GM23248 (cell line): ENCODE data around the gene HPRT1. TPM values are rescaled to one million over a fixed set of nuclear protein-coding genes. Genes with fewer than 3 reads are reported as not detected.
A peak's percentile ranks its signal among the peaks of the same experiment; 100 is the strongest.
"Not testable (repeated sequence)": the region's sequence is repeated elsewhere in the genome, so short reads cannot be mapped to it uniquely, and the experiment has no call there.

Experiments
- DNase-seq: peaks from one replicate; pipeline ENCODE4 v3.0.0-alpha.2; 2015
- H2AFZ ChIP-seq: fragments of 200-600 bp; sonication (generic); 2 replicates; pipeline ENCODE4 v1.6.1; 2016; ENCODE audit warnings: antibody characterized with exemption
- H3F3A ChIP-seq: fragments of 200-600 bp; sonication (generic); 2 replicates; pipeline ENCODE4 v1.6.1; 2016; ENCODE audit warnings: mild to moderate bottlenecking, antibody characterized with exemption, mixed run types; ENCODE audit not compliant: insufficient read depth
- H3K27ac ChIP-seq: fragments of 200-600 bp; sonication (generic); 2 replicates; pipeline ENCODE4 v1.5.1; 2016; ENCODE audit warnings: mild to moderate bottlenecking
- H3K27me3 ChIP-seq: fragments of 200-600 bp; sonication (generic); replicated peaks from 2 replicates; pipeline ENCODE4 v1.6.1; 2016; ENCODE audit warnings: mild to moderate bottlenecking; ENCODE audit not compliant: insufficient read depth
- H3K36me3 ChIP-seq: fragments of 200-600 bp; sonication (generic); 2 replicates; pipeline ENCODE4 v1.6.1; 2016; ENCODE audit warnings: low read depth, mild to moderate bottlenecking
- H3K4me1 ChIP-seq: fragments of 200-600 bp; sonication (generic); 2 replicates; pipeline ENCODE4 v1.6.1; 2016; ENCODE audit warnings: mild to moderate bottlenecking; ENCODE audit not compliant: insufficient read depth
- H3K4me2 ChIP-seq: fragments of 200-600 bp; sonication (generic); one replicate; pipeline ENCODE4 v1.6.1; 2016; ENCODE audit warnings: mild to moderate bottlenecking; ENCODE audit not compliant: unreplicated experiment
- H3K4me3 ChIP-seq: fragments of 200-600 bp; sonication (generic); 2 replicates; pipeline ENCODE4 v1.5.1; 2016; ENCODE audit warnings: mild to moderate bottlenecking
- H3K79me2 ChIP-seq: fragments of 200-600 bp; sonication (generic); 2 replicates; pipeline ENCODE4 v1.6.1; 2016; ENCODE audit warnings: mild to moderate bottlenecking; ENCODE audit not compliant: insufficient read depth
- H3K9ac ChIP-seq: fragments of 200-600 bp; sonication (generic); 2 replicates; pipeline ENCODE4 v1.6.1; 2016; ENCODE audit warnings: mild to moderate bottlenecking
- H3K9me2 ChIP-seq: fragments of 200-600 bp; sonication (generic); 2 replicates; pipeline ENCODE4 v1.6.1; 2016; ENCODE audit warnings: mixed run types, mild to moderate bottlenecking, moderate library complexity; ENCODE audit not compliant: insufficient read depth
- H3K9me3 ChIP-seq: fragments of 200-600 bp; sonication (generic); one replicate; pipeline ENCODE4 v1.6.1; 2017; ENCODE audit warnings: low read depth
- H4K20me1 ChIP-seq: fragments of 200-600 bp; sonication (generic); 2 replicates; pipeline ENCODE4 v1.6.0; 2016; ENCODE audit not compliant: insufficient read depth
- EZH2 ChIP-seq: fragments of 200-600 bp; sonication (generic); IDR thresholded peaks from 2 replicates; pipeline ENCODE4 v1.6.1; 2018; ENCODE audit warnings: antibody characterized with exemption, mild to moderate bottlenecking; ENCODE audit not compliant: insufficient read depth, poor library complexity, severe bottlenecking
- EZH2phosphoT487 ChIP-seq: fragments of 200-600 bp; sonication (generic); IDR thresholded peaks from 2 replicates; pipeline ENCODE4 v1.6.1; 2018; ENCODE audit warnings: antibody characterized with exemption, moderate library complexity, mild to moderate bottlenecking, low read depth; ENCODE audit not compliant: insufficient read depth
- WGBS, 2 experiments: methylation state at CpG; one replicate each; pipeline ENCODE4 v1.1.6; 2015 to 2017; ENCODE audit warnings: low lambda C conversion rate in 2 of 2, low coverage in 1 of 2; ENCODE audit errors: missing lambda C conversion rate in 2 of 2; 5-methylcytosine and 5-hydroxymethylcytosine counted together
- in situ Hi-C: fragments of 300-500 bp; cut with MboI; formaldehyde crosslinking; loops from 2 replicates; pipeline ENCODE4 v1.15.0; 2020
- polyA plus RNA-seq: library from polyadenylated mRNA; unstranded; fragments of >200 nt; fragmentation: Nextera tagmentation; extraction: Ambion mirVana; gene quantifications from 2 replicates; pipeline ENCODE4 v1.2.1, GENCODE V29; 2016
- total RNA-seq: library from RNA; depleted of rRNA; stranded (reverse); fragments of >200 nt; shearing (Covaris generic); gene quantifications from 2 replicates; pipeline ENCODE4 v1.2.3, GENCODE V29; 2014

The HPRT1 gene
- total and polyA plus RNA-seq, 2 experiments from 2014 or later = 12.0 to 63.2 TPM

DNA sequence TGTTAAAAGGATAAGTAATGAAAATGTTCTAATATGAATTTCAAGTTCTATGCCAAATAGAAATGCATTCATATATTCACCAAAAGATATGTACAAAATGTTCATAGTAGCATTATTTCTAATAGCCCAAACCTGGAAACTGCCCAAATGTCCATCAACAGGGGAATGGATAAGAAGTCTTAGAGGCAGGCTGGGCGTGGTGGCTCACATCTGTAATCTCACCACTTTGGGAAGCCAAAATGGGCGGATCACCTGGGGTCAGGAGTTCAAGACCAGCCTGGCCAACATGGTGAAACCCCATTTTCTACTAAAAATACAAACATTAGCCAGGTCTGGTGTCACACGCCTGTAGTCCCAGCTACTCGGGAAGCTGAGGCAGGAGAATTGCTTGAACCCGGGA, 2.3 kb upstream of the HPRT1 start:
- Histone ChIP-seq H3K27me3 (no peaks in the 10 kb centered on the region), H3K4me1 (0 out of 2 replicates have a peak, but pooled peaks cover 2% of the 10 kb centered on the region), H3K27ac (no peak overlapping the region), H3K4me3 (no peak overlapping the region), H3K36me3 (no peaks in the 10 kb centered on the region), H3K9me2 (no peaks in the 10 kb centered on the region), H3F3A (no peaks in the 10 kb centered on the region), H3K79me2 (peaks cover 24% of the 10 kb centered on the region), H3K9ac (no peak overlapping the region), H3K9me3 (no peaks in the 10 kb centered on the region), H4K20me1 (no peaks in the 10 kb centered on the region), H2AFZ (0 out of 2 replicates have a peak overlapping the region, but pooled peaks have one; percentile 41), H3K4me2 (no peak overlapping the region)
- no peak for TF ChIP-seq EZH2phosphoT487
- TF ChIP-seq EZH2 = no peak
- 43 to 46% methylated on average over 5 of the region's 5 CpGs for WGBS, 2 experiments
- no peak for DNase-seq
- in situ Hi-C loops = no loop called here

DNA sequence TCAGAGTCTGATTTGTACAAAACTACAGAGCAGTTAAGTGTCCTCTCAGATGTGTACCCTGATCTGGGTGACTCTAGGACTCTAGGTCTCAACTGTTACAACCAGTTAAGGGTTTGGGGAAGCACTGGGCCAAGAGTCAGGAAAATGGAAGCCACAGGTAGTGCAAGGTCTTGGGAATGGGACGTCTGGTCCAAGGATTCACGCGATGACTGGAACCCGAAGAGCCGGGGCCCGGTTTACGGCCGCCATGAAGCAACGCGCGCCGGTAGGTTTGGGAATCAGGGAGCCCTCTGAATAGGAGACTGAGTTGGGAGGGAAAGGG, 321 bp upstream of the HPRT1 start:
- no peaks in the 10 kb centered on the region for H3K27me3 ChIP-seq
- H3K9me3 ChIP-seq = no peaks in the 10 kb centered on the region
- 0 to 2% methylated on average over 12 of the region's 12 CpGs for WGBS, 2 experiments
- no peaks in the 10 kb centered on the region for H3K9me2 ChIP-seq
- peaks cover 43% of the 10 kb centered on the region for H3K79me2 ChIP-seq
- H4K20me1 ChIP-seq = no peaks in the 10 kb centered on the region
- H3K9ac ChIP-seq = peak overlapping the region; percentile 92
- H3K36me3 ChIP-seq = no peaks in the 10 kb centered on the region
- peak overlapping the region; percentile 97 for H2AFZ ChIP-seq
- in situ Hi-C loops = no loop called here
- TF ChIP-seq EZH2phosphoT487 = no peak
- no peak for TF ChIP-seq EZH2
- H3F3A ChIP-seq = no peaks in the 10 kb centered on the region
- no peak for DNase-seq
- H3K4me3 ChIP-seq = peak overlapping the region; percentile 87
- H3K4me1 ChIP-seq = 0 out of 2 replicates have a peak, but pooled peaks cover 2% of the 10 kb centered on the region
- peak overlapping the region; percentile 73 for H3K4me2 ChIP-seq
- H3K27ac ChIP-seq = peak overlapping the region; percentile 64

DNA sequence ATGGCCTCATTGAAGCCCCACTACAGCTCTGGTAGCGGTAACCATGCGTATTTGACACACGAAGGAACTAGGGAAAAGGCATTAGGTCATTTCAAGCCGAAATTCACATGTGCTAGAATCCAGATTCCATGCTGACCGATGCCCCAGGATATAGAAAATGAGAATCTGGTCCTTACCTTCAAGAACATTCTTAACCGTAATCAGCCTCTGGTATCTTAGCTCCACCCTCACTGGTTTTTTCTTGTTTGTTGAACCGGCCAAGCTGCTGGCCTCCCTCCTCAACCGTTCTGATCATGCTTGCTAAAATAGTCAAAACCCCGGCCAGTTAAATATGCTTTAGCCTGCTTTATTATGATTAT, 876 bp downstream of the HPRT1 start:
- Histone ChIP-seq H3K27me3 (no peaks in the 10 kb centered on the region), H3K4me3 (peak overlapping the region; percentile 87), H3K27ac (peak overlapping the region; percentile 64; the same call in 1 of the 2 replicates), H3K79me2 (peaks cover 55% of the 10 kb centered on the region), H3K9me3 (no peaks in the 10 kb centered on the region), H3K36me3 (no peaks in the 10 kb centered on the region), H4K20me1 (no peaks in the 10 kb centered on the region), H3F3A (no peaks in the 10 kb centered on the region), H3K4me2 (peak overlapping the region; percentile 78), H3K9me2 (no peaks in the 10 kb centered on the region), H3K9ac (peak overlapping the region; percentile 92), H3K4me1 (0 out of 2 replicates have a peak, but pooled peaks cover 2% of the 10 kb centered on the region), H2AFZ (peak overlapping the region; percentile 97)
- peak; percentile 42 for DNase-seq
- TF ChIP-seq EZH2 = no peak
- TF ChIP-seq EZH2phosphoT487 = no peak
- in situ Hi-C loops = no loop called here
- WGBS, 2 experiments = 14 to 15% methylated on average over 7 to 9 of the region's 9 CpGs

DNA sequence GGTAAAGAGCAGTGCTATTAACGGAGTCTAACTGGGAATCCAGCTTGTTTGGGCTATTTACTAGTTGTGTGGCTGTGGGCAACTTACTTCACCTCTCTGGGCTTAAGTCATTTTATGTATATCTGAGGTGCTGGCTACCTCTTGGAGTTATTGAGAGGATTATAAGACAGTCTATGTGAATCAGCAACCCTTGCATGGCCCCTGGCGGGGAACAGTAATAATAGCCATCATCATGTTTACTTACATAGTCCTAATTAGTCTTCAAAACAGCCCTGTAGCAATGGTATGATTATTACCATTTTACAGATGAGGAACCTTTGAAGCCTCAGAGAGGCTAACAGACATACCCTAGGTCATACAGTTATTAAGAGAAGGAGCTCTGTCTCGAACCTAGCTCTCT, 1.5 kb downstream of the HPRT1 start:
- Histone ChIP-seq H3K4me1 (0 out of 2 replicates have a peak, but pooled peaks cover 2% of the 10 kb centered on the region), H4K20me1 (no peaks in the 10 kb centered on the region), H3K79me2 (peaks cover 61% of the 10 kb centered on the region), H3K9me2 (no peaks in the 10 kb centered on the region), H3K4me3 (peak overlapping the region; percentile 87), H3K27me3 (no peaks in the 10 kb centered on the region), H3K9ac (peak overlapping the region; percentile 92; the same call in 1 of the 2 replicates), H3K27ac (no peak overlapping the region), H3K9me3 (no peaks in the 10 kb centered on the region), H3K4me2 (peak overlapping the region; percentile 78), H3F3A (no peaks in the 10 kb centered on the region), H2AFZ (no peak overlapping the region), H3K36me3 (no peaks in the 10 kb centered on the region)
- no peak for TF ChIP-seq EZH2phosphoT487
- DNase-seq = no peak
- 85 to 91% methylated on average over 3 of the region's 3 CpGs for WGBS, 2 experiments
- in situ Hi-C loops = no loop called here

DNA sequence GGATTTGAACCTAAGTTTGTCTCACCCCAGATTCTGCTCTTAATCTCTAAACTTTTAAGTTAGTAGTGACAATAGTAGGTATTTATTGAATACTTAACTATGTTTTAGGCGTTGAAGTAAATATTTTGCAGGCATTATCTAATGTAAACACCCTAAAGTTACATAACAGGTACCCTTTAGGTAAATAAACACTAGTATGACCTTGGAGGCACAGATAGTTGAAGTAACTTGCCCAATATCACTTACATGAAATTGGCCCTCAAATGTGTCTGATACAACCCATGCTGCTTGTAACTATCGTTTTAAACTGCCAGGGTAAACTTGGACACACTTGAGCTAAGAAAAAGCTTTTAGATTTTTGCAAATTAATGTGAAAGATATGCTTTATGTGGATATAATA, 3.0 kb downstream of the HPRT1 start:
- Histone ChIP-seq H3K4me3 (no peak overlapping the region), H3K27ac (no peak overlapping the region), H3K4me1 (0 out of 2 replicates have a peak, but pooled peaks cover 2% of the 10 kb centered on the region), H2AFZ (no peak overlapping the region), H3K36me3 (no peaks in the 10 kb centered on the region), H3K9me3 (no peaks in the 10 kb centered on the region), H4K20me1 (no peaks in the 10 kb centered on the region), H3K79me2 (peaks cover 76% of the 10 kb centered on the region), H3K27me3 (no peaks in the 10 kb centered on the region), H3K9ac (no peak overlapping the region), H3K9me2 (no peaks in the 10 kb centered on the region), H3F3A (no peaks in the 10 kb centered on the region), H3K4me2 (no peak overlapping the region)
- TF ChIP-seq EZH2phosphoT487 = no peak
- no peak for TF ChIP-seq EZH2
- 89 to 96% methylated on average over 2 of the region's 2 CpGs for WGBS, 2 experiments
- no peak for DNase-seq
- in situ Hi-C loops = no loop called here

DNA sequence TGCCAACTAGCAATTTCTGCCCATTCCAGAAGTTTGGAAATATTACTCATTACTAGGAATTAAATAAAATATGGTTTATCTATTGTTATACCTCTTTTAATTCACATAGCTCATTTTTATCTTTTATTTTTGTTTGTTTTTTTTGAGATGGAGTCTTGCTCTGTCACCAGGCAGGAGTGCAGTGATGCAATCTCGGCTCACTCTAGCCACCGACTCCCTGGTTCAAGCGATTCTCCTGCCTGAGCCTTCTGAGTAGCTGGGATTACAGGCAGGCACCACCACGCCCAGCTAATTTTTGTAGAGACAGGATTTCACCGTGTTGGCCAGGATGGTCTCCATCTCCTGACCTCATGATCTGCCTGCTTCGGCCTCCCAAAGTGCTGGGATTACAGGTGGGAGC, 4.5 kb downstream of the HPRT1 start:
- H3K36me3 ChIP-seq, H3K4me3 ChIP-seq, H2AFZ ChIP-seq, in situ Hi-C loops, H3K4me2 ChIP-seq, H3K27ac ChIP-seq, H4K20me1 ChIP-seq, H3K9me2 ChIP-seq, H3K27me3 ChIP-seq, H3K9me3 ChIP-seq, H3K9ac ChIP-seq, H3K4me1 ChIP-seq, DNase-seq, H3F3A ChIP-seq: not testable (repeated sequence)
- WGBS, 2 experiments = 93 to 95% methylated on average over 4 to 6 of the region's 6 CpGs
- peaks cover 77% of the 10 kb centered on the region for H3K79me2 ChIP-seq
